H1 (cell line): ENCODE measurements around the gene ABCC4. TPM values are rescaled to one million over a fixed set of nuclear protein-coding genes. Genes with fewer than 3 reads are reported as not detected.

ENCODE experiments used
- CTCF ChIA-PET: fragments of 300-600 bp; sonication (Branson Sonifier 250); formaldehyde crosslinking; loops from one replicate; lab custom pipeline; 2021; ENCODE audit not compliant: partially characterized antibody; lab: Charles Lee
- POLR2A ChIA-PET: fragments of 300-600 bp; sonication (Branson Sonifier 250); formaldehyde crosslinking; loops from one replicate; lab custom pipeline; 2021; ENCODE audit warnings: inconsistent platforms; ENCODE audit not compliant: partially characterized antibody; lab: Charles Lee
- DNase-seq, 2 experiments: peaks; one replicate each; pipeline versions ENCODE4 v3.0.0 to v3.0.0-alpha.2; 2010 to 2022; ENCODE audit warnings: low spot score in 2 of 2, low read depth in 1 of 2, mixed read lengths in 1 of 2
- FAIRE-seq: peaks from 2 replicates; lab custom pipeline; 2011; peaks lifted over from hg19 to GRCh38; lab: Jason Lieb, UNC
- H2AFZ ChIP-seq: 2 replicates; pipeline ENCODE4 v1.8.1; 2012; ENCODE audit warnings: low read length, inconsistent platforms
- H2AK5ac ChIP-seq: 2 replicates; pipeline ENCODE4 v1.6.1; 2013; ENCODE audit warnings: low read depth, low read length
- H2BK120ac ChIP-seq: replicated peaks from 2 replicates; pipeline ENCODE3; 2013; ENCODE audit warnings: low read depth, low read length, inconsistent platforms
- H2BK12ac ChIP-seq: 2 replicates; pipeline ENCODE4 v1.6.1; 2013; ENCODE audit warnings: low read depth, low read length
- H2BK15ac ChIP-seq: 2 replicates; pipeline ENCODE4 v1.6.1; 2013; ENCODE audit warnings: low read length
- H2BK20ac ChIP-seq: 2 replicates; pipeline ENCODE4 v1.6.1; 2013; ENCODE audit warnings: low read length
- H2BK5ac ChIP-seq: 2 replicates; pipeline ENCODE4 v1.6.1; 2013; ENCODE audit warnings: low read depth, low read length
- H3K14ac ChIP-seq: 2 replicates; pipeline ENCODE4 v1.6.1; 2013; ENCODE audit warnings: inconsistent platforms; ENCODE audit not compliant: insufficient read length
- H3K18ac ChIP-seq: 2 replicates; pipeline ENCODE4 v1.6.1; 2013; ENCODE audit warnings: low read length; ENCODE audit errors: extremely low read depth
- H3K23ac ChIP-seq: 2 replicates; pipeline ENCODE4 v1.6.1; 2013; ENCODE audit warnings: inconsistent platforms; ENCODE audit not compliant: insufficient read length
- H3K23me2 ChIP-seq: 2 replicates; pipeline ENCODE4 v1.6.1; 2013; ENCODE audit warnings: low read depth, low read length
- H3K27ac ChIP-seq: 2 replicates; pipeline ENCODE4 v1.6.1; 2011; ENCODE audit warnings: low read depth, low read length, inconsistent platforms
- H3K27me3 ChIP-seq, 4 experiments: replicated peaks in 1 of 4; 1 replicate in 1 of 4; 2 replicates in 3 of 4; pipeline versions ENCODE4 v1.6.1 to v1.8.1; 2011 to 2013; ENCODE audit warnings: low read length in 3 of 4, mild to moderate bottlenecking in 3 of 4, inconsistent platforms in 2 of 4, mixed read lengths in 2 of 4, moderate library complexity in 1 of 4; ENCODE audit not compliant: control insufficient read depth in 3 of 4, insufficient read depth in 3 of 4; ENCODE audit errors: extremely low read depth in 1 of 4
- H3K36me3 ChIP-seq, 4 experiments: 2 replicates each; pipeline versions ENCODE4 v1.6.1 to v1.8.1; 2011 to 2013; ENCODE audit warnings: mild to moderate bottlenecking in 4 of 4, low read length in 3 of 4, moderate library complexity in 2 of 4, control low read depth in 1 of 4, inconsistent platforms in 1 of 4; ENCODE audit not compliant: insufficient read depth in 4 of 4, control insufficient read depth in 2 of 4
- H3K4ac ChIP-seq: replicated peaks from 2 replicates; pipeline ENCODE3; 2013; ENCODE audit warnings: low read length, low read depth, mixed read lengths, inconsistent platforms; ENCODE audit not compliant: insufficient read length
- H3K4me1 ChIP-seq, 4 experiments: replicated peaks in 1 of 4; 1 replicate in 1 of 4; 2 replicates in 3 of 4; pipeline versions ENCODE4 v1.6.1 to v1.8.1; 2011 to 2013; ENCODE audit warnings: low read length in 3 of 4, inconsistent platforms in 2 of 4, mixed read lengths in 1 of 4; ENCODE audit not compliant: insufficient read depth in 4 of 4, control insufficient read depth in 3 of 4
- H3K4me2 ChIP-seq, 2 experiments: 2 replicates each; pipeline versions ENCODE4 v1.6.1 to v1.8.1; 2011 to 2013; ENCODE audit warnings: low read depth in 2 of 2, low read length in 2 of 2, control low read depth in 1 of 2, inconsistent platforms in 1 of 2, mild to moderate bottlenecking in 1 of 2; ENCODE audit not compliant: insufficient read depth in 1 of 2
- H3K4me3 ChIP-seq, 4 experiments: fragments of 200-600, 300-600 bp in 1 of 4; sonication (generic), shearing (Covaris generic), sonication (Bioruptor Twin) in 1 of 4; 2 replicates each; pipeline versions ENCODE4 v1.5.1 to v1.8.1; 2011 to 2016; ENCODE audit warnings: low read length in 4 of 4, low read depth in 3 of 4, control low read depth in 2 of 4, inconsistent platforms in 2 of 4, mild to moderate bottlenecking in 2 of 4, mixed read lengths in 1 of 4, moderate library complexity in 1 of 4; ENCODE audit not compliant: insufficient read depth in 2 of 4; ENCODE audit errors: extremely low read depth in 1 of 4
- H3K56ac ChIP-seq: replicated peaks from 2 replicates; pipeline ENCODE3; 2013; ENCODE audit warnings: low read depth, mild to moderate bottlenecking, mixed read lengths, low read length, inconsistent platforms; ENCODE audit not compliant: insufficient read length
- H3K79me1 ChIP-seq: 2 replicates; pipeline ENCODE4 v1.6.1; 2013; ENCODE audit warnings: low read depth, low read length, control low read depth
- H3K79me2 ChIP-seq, 2 experiments: 2 replicates each; pipeline versions ENCODE4 v1.6.1 to v1.8.1; 2012 to 2013; ENCODE audit warnings: low read length in 2 of 2, mild to moderate bottlenecking in 2 of 2, inconsistent platforms in 1 of 2; ENCODE audit not compliant: insufficient read depth in 2 of 2, control insufficient read depth in 1 of 2
- H3K9ac ChIP-seq, 4 experiments: replicated peaks in 1 of 4; 1 replicate in 1 of 4; 2 replicates in 3 of 4; pipeline versions ENCODE4 v1.6.1 to v1.8.1; 2011 to 2013; ENCODE audit warnings: low read depth in 3 of 4, low read length in 3 of 4, control low read depth in 2 of 4, mild to moderate bottlenecking in 2 of 4, moderate library complexity in 2 of 4, inconsistent platforms in 1 of 4; ENCODE audit errors: extremely low read depth in 1 of 4
- H3K9me3 ChIP-seq, 2 experiments: 2 replicates each; pipeline versions ENCODE4 v1.6.1 to v1.8.1; 2012 to 2013; ENCODE audit warnings: mild to moderate bottlenecking in 2 of 2, moderate library complexity in 2 of 2, control low read depth in 1 of 2, inconsistent platforms in 1 of 2, low read depth in 1 of 2, low read length in 1 of 2, mixed read lengths in 1 of 2; ENCODE audit not compliant: insufficient read depth in 2 of 2
- H4K20me1 ChIP-seq, 2 experiments: replicated peaks in 1 of 2; 2 replicates each; pipeline versions ENCODE3 to v1.8.1; 2011 to 2013; ENCODE audit warnings: inconsistent platforms in 2 of 2, low read length in 2 of 2, mild to moderate bottlenecking in 1 of 2; ENCODE audit not compliant: insufficient read depth in 2 of 2, control insufficient read depth in 1 of 2
- H4K5ac ChIP-seq: 2 replicates; pipeline ENCODE4 v1.6.1; 2013; ENCODE audit warnings: low read length, low read depth, mixed read lengths, inconsistent platforms; ENCODE audit not compliant: insufficient read length
- H4K8ac ChIP-seq: 2 replicates; pipeline ENCODE4 v1.8.0; 2013; ENCODE audit warnings: mild to moderate bottlenecking, moderate library complexity, low read length, inconsistent platforms; ENCODE audit not compliant: insufficient read depth; ENCODE audit errors: extremely low read depth
- H4K91ac ChIP-seq: replicated peaks from 2 replicates; pipeline ENCODE3; 2013; ENCODE audit warnings: low read length, mixed read lengths, inconsistent platforms; ENCODE audit not compliant: insufficient read length
- NRF1 ChIP-seq: IDR thresholded peaks from 2 replicates; pipeline ENCODE4 v1.6.1; 2011; ENCODE audit warnings: mild to moderate bottlenecking, low read depth, low read length, improper control_type of control experiment
- SIRT6 ChIP-seq: IDR thresholded peaks from one replicate; pipeline ENCODE4 v1.7.1; 2012; ENCODE audit warnings: low read length, inconsistent platforms
- SIX5 ChIP-seq: IDR thresholded peaks from 2 replicates; pipeline ENCODE4 v1.6.1; 2011; ENCODE audit warnings: mild to moderate bottlenecking, low read depth, low read length
- SRF ChIP-seq: IDR thresholded peaks from 2 replicates; pipeline ENCODE4 v1.6.1; 2011; ENCODE audit warnings: mild to moderate bottlenecking, low read depth, low read length, moderate library complexity
- SUZ12 ChIP-seq: fragments of 200-600 bp; sonication (generic); IDR thresholded peaks from 2 replicates; pipeline ENCODE4 v1.6.1; 2012; ENCODE audit warnings: mild to moderate bottlenecking, inconsistent platforms, low read length, moderate library complexity, mixed read lengths
- WGBS, 2 experiments: shearing (Covaris generic) in 1 of 2; methylation state at CpG; one replicate each; pipeline versions ENCODE4 v1.1.6 to v1.1.7; 2013 to 2015; ENCODE audit warnings: low lambda C conversion rate in 2 of 2, mixed read lengths in 2 of 2, inconsistent platforms in 1 of 2, low coverage in 1 of 2, missing lambda C conversion rate in 1 of 2; ENCODE audit not compliant: insufficient replicate concordance in 2 of 2, insufficient coverage in 1 of 2, insufficient read length in 1 of 2; ENCODE audit errors: extremely low coverage in 1 of 2, missing lambda C conversion rate in 1 of 2; 5-methylcytosine and 5-hydroxymethylcytosine counted together
- polyA plus RNA-seq, 7 experiments: library from polyadenylated mRNA; depleted of rRNA in 3 of 7; stranded (reverse) in 5 of 7; unstranded in 2 of 7; fragments of >200 nt in 5 of 7; fragments of 200-250 nt in 2 of 7; gene quantifications; 1 replicate in 5 of 7; 2 replicates in 1 of 7; 4 replicates in 1 of 7; pipeline versions ENCODE4 v1.2.1 to v1.2.3, GENCODE V29; 2011 to 2013; ENCODE audit warnings: missing spikeins in 2 of 7, mixed read lengths in 2 of 7
- total RNA-seq: library from RNA; stranded (reverse); fragmentation: NEBNext Ultra II Directional; extraction: Animal tissue kit (Norgen Biotek cat#: 25700); gene quantifications from 2 replicates; pipeline ENCODE4 v1.2.1, GENCODE V29; 2021

Gene ABCC4
- total and polyA plus RNA-seq, 2 of the 8 experiments (the other 6 are each of a cell fraction or from before 2014, with no cell fraction given) = 4.0 to 14.1 TPM

GRCh38 chr13:95267662-95268342 lies 33.4 kb downstream of the ABCC4 start:
- H4K20me1 ChIP-seq = no peaks in the 10 kb centered on the region
- no peak overlapping the region for H3K56ac ChIP-seq
- no peak for DNase-seq
- ChIA-PET CTCF (no interaction called here), POLR2A (no interaction called here)
- H2BK12ac ChIP-seq = no peak overlapping the region
- WGBS, 2 experiments = 95% methylated on average over 6 of the region's 6 CpGs; no CpG with 5 or more reads in 1 of the 2 experiments
- no peak overlapping the region for H3K4me2 ChIP-seq
- no peak overlapping the region for H3K23ac ChIP-seq
- no peaks in the 10 kb centered on the region for H3K79me1 ChIP-seq
- no peak overlapping the region for H2BK5ac ChIP-seq
- no peaks in the 10 kb centered on the region for H3K23me2 ChIP-seq
- H3K14ac ChIP-seq = no peak overlapping the region
- H3K9me3 ChIP-seq = peaks cover 0 to 6% of the 10 kb centered on the region in 2 experiments; a peak in 1 of 4 replicates
- H4K8ac ChIP-seq = no peak overlapping the region
- no peaks in the 10 kb centered on the region for H3K4me1 ChIP-seq
- no peaks in the 10 kb centered on the region for H3K36me3 ChIP-seq
- H2BK15ac ChIP-seq = no peak overlapping the region
- no peak overlapping the region for H2BK120ac ChIP-seq
- no peak for FAIRE-seq
- H3K79me2 ChIP-seq = no peaks in the 10 kb centered on the region
- no peak overlapping the region for H2AFZ ChIP-seq
- no peaks in the 10 kb centered on the region for H3K27me3 ChIP-seq
- no peak overlapping the region for H4K5ac ChIP-seq
- no peak overlapping the region for H3K18ac ChIP-seq
- no peak overlapping the region for H2AK5ac ChIP-seq
- H3K4me3 ChIP-seq = no peak overlapping the region
- H3K27ac ChIP-seq = no peak overlapping the region
- no peak for TF ChIP-seq SUZ12
- no peak for TF ChIP-seq SIX5
- no peak for TF ChIP-seq SIRT6
- no peak for TF ChIP-seq SRF
- no peak for TF ChIP-seq NRF1
- no peak overlapping the region for H3K4ac ChIP-seq
- H3K9ac ChIP-seq = no peak overlapping the region
- no peak overlapping the region for H2BK20ac ChIP-seq
- H4K91ac ChIP-seq = no peak overlapping the region
